BJ (cell line): ENCODE measurements around the gene SFRP5. TPM values are rescaled to one million over a fixed set of nuclear protein-coding genes. Genes with fewer than 3 reads are reported as not detected.

Source experiments
- CTCF ChIA-PET: fragments of 350-600 bp; formaldehyde crosslinking; extraction: SDS; loops from one replicate; lab custom pipeline; 2021; ENCODE audit warnings: antibody characterized with exemption, inconsistent platforms; lab: Yijun Ruan, JAX
- POLR2A ChIA-PET: fragments of 300-600 bp; sonication (Branson Sonifier 250); formaldehyde crosslinking; extraction: SDS; loops from one replicate; lab custom pipeline; 2021; ENCODE audit warnings: antibody characterized with exemption; lab: Charles Lee
- DNase-seq: peaks from one replicate; pipeline ENCODE4 v3.0.0-alpha.2; 2011; ENCODE audit warnings: low read depth
- H3K27me3 ChIP-seq: 2 replicates; pipeline ENCODE4 v1.6.0; 2011; ENCODE audit warnings: low read length; ENCODE audit not compliant: control insufficient read depth, insufficient read depth
- H3K36me3 ChIP-seq: 2 replicates; pipeline ENCODE4 v1.5.1; 2011; ENCODE audit warnings: low read length; ENCODE audit not compliant: control insufficient read depth, insufficient read depth
- H3K4me3 ChIP-seq: 2 replicates; pipeline ENCODE4 v1.5.1; 2011; ENCODE audit warnings: low read depth, mild to moderate bottlenecking, control low read depth, low read length
- polyA plus RNA-seq: library from polyadenylated mRNA; depleted of rRNA; stranded (reverse); fragments of >200 nt; gene quantifications from 2 replicates; pipeline ENCODE4 v1.2.3, GENCODE V29; 2011
- TF ChIP-seq, protein P1 (sequence below): IDR thresholded peaks from 2 replicates; pipeline ENCODE4 v1.5.1; 2011; ENCODE audit warnings: low read depth, mild to moderate bottlenecking, control low read depth, inconsistent platforms, low read length, moderate library complexity; ENCODE audit not compliant: insufficient read depth

Gene SFRP5
- polyA plus RNA-seq, 1 experiment, result not detected

DNA sequence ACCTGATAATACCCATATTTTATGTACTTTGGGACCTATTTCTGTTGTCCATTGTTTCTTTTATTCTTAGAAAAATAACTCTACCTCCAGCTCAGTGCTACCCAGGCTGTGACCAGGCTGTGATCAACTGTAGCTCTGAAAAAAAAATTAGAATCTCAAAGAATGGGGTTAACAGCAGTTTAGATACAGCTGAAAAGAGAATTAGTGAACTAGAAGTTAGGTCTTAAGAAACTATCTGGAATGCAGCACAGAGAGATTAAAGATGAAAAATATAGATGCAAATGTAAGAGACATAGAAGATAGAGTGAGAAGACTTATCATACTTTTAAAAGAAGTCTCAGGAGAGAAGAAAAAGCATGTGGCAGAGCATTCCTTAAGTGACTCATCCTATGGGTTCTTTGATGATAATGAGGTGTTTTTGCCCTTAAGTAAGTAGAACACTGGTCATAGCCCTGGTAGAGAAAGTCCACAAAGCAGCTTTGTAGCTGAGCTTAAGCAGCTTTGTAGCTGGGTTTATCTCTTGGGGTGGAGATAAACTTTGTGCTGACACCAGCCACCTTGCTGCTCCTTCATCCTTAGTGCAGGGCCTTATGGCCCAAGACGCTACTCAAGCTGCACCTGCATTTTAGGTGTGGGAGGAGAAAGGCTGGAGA lies 27.3 kb upstream of the SFRP5 start:
- H3K4me3 ChIP-seq, result no peak overlapping the region
- POLR2A ChIA-PET, result no interaction called here
- CTCF ChIA-PET, result interaction anchor here (2.0 kb wide), 1 partner anchor 70 kb away, joined by 10 read pairs; no protein-coding TSS in a partner anchor
- H3K36me3 ChIP-seq, result no peaks in the 10 kb centered on the region
- DNase-seq, result no peak
- peaks cover 15% of the 10 kb centered on the region for H3K27me3 ChIP-seq
- TF ChIP-seq, protein P1, sequence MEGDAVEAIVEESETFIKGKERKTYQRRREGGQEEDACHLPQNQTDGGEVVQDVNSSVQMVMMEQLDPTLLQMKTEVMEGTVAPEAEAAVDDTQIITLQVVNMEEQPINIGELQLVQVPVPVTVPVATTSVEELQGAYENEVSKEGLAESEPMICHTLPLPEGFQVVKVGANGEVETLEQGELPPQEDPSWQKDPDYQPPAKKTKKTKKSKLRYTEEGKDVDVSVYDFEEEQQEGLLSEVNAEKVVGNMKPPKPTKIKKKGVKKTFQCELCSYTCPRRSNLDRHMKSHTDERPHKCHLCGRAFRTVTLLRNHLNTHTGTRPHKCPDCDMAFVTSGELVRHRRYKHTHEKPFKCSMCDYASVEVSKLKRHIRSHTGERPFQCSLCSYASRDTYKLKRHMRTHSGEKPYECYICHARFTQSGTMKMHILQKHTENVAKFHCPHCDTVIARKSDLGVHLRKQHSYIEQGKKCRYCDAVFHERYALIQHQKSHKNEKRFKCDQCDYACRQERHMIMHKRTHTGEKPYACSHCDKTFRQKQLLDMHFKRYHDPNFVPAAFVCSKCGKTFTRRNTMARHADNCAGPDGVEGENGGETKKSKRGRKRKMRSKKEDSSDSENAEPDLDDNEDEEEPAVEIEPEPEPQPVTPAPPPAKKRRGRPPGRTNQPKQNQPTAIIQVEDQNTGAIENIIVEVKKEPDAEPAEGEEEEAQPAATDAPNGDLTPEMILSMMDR, result no peak

- POLR2A ChIA-PET, result no interaction called here
- H3K4me3 ChIP-seq, result no peak overlapping the region
- peaks cover 15% of the 10 kb centered on the region for H3K27me3 ChIP-seq
- CTCF ChIA-PET, result interaction anchor here (11.0 kb wide), 1 partner anchor 73 kb away, joined by 160 read pairs; no protein-coding TSS in a partner anchor
- H3K36me3 ChIP-seq, result no peaks in the 10 kb centered on the region
- DNase-seq, result no peak
- TF ChIP-seq, protein P1, result no peak
Measured at GRCh38 chr10:97796651-97797050, 24.9 kb upstream of the SFRP5 start.

GRCh38 chr10:97795886-97796285 lies 24.1 kb upstream of the SFRP5 start:
- no peaks in the 10 kb centered on the region for H3K36me3 ChIP-seq
- TF ChIP-seq, protein P1, result no peak
- ChIA-PET POLR2A (no interaction called here), CTCF (interaction anchor here (11.0 kb wide), 1 partner anchor 74 kb away, joined by 160 read pairs; no protein-coding TSS in a partner anchor)
- peaks cover 9% of the 10 kb centered on the region for H3K27me3 ChIP-seq
- H3K4me3 ChIP-seq, result no peak overlapping the region
- DNase-seq, result no peak

GRCh38 chr10:97791824-97792721 lies 20.3 kb upstream of the SFRP5 start:
- POLR2A ChIA-PET, result interaction anchor here (0.6 kb wide), 1 partner anchor 339 kb away, joined by 3 read pairs; no protein-coding TSS in a partner anchor
- H3K4me3 ChIP-seq, result no peak overlapping the region
- no peaks in the 10 kb centered on the region for H3K36me3 ChIP-seq
- no peak for DNase-seq
- CTCF ChIA-PET, result interaction anchor here (0.6 to 11.0 kb wide), 37 partner anchors 9 to 344 kb away, joined by 3 to 160 read pairs (median 5); partner anchors contain the start of gene SFRP5
- TF ChIP-seq, protein P1, result peak; percentile 97
- H3K27me3 ChIP-seq, result peaks cover 7% of the 10 kb centered on the region
